ENCODE data around the gene FBXO22.

FBXO22 gene

DNA sequence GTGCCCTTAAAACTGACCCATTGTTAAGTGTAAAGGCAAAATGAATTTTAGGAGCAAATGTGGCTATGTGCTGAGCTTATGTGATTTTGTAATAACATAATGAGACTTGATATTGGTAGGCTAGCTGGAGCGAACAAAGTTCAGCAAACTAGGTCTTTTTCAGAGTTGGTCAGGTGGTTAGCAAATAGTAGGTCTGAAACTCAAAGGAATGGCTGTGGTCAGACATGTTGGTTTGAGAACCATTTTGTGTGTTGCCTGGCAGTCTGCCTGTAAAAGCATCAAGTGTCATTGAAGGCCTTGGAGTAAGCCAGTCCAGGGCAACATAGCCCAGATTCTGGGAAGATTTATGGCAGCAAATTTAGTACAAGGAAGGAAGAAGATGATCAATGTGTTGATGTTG is 16.4 kb downstream of the FBXO22 start:
- no peak for DNase-seq (ENCODE audit: low read depth)
- TF ChIP-seq CTCF (conservative IDR thresholded peaks at IDR 0.05; ENCODE audit: low read depth, low read length): no peak
- H3K4me3 ChIP-seq (ENCODE audit: low read length): no peak overlapping the region

- DNase-seq (ENCODE audit: low read depth): no peak
- TF ChIP-seq CTCF (conservative IDR thresholded peaks at IDR 0.05; ENCODE audit: low read depth, low read length): peak; percentile 60
- no peak overlapping the region for H3K4me3 ChIP-seq (ENCODE audit: low read length)
Measured at GRCh38 chr15:75921732-75922703, 18.3 kb downstream of the FBXO22 start.

- DNase-seq (ENCODE audit: low read depth): no peak
- TF ChIP-seq CTCF (conservative IDR thresholded peaks at IDR 0.05; ENCODE audit: low read depth, low read length): no peak
- H3K4me3 ChIP-seq (ENCODE audit: low read length): no peak overlapping the region
Measured at GRCh38 chr15:75923756-75924155, 20.1 kb downstream of the FBXO22 start.

GRCh38 chr15:75924576-75924975 is 20.9 kb downstream of the FBXO22 start:
- TF ChIP-seq CTCF (conservative IDR thresholded peaks at IDR 0.05; ENCODE audit: low read depth, low read length): no peak
- no peak overlapping the region for H3K4me3 ChIP-seq (ENCODE audit: low read length)
- no peak for DNase-seq (ENCODE audit: low read depth)

- no peak for DNase-seq (ENCODE audit: low read depth)
- no peak overlapping the region for H3K4me3 ChIP-seq (ENCODE audit: low read length)
- no peak for TF ChIP-seq CTCF (conservative IDR thresholded peaks at IDR 0.05; ENCODE audit: low read depth, low read length)
Measured at GRCh38 chr15:75925440-75925839, 21.8 kb downstream of the FBXO22 start.

DNA sequence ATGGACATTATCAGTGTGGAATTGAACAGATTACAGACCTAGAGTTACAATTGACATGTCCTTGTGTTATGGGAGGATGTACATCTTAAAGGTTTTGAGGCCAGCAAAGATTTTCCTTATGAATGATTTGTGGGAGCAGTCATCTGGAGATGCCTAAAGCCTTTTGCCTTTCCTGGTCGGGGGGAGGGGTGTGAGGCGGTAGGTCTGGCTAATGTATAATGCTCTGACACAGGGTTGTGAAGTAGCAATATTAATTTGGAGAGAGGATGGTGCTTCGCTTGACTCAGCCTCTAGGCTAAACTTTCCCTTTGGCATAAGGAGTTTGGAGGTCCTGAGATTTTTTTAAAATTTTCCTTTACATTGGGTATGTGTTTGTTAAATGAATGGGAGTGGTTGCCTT is 23.3 kb downstream of the FBXO22 start:
- DNase-seq (ENCODE audit: low read depth): no peak
- no peak for TF ChIP-seq CTCF (conservative IDR thresholded peaks at IDR 0.05; ENCODE audit: low read depth, low read length)
- no peak overlapping the region for H3K4me3 ChIP-seq (ENCODE audit: low read length)

- TF ChIP-seq CTCF (conservative IDR thresholded peaks at IDR 0.05; ENCODE audit: low read depth, low read length): no peak
- H3K4me3 ChIP-seq (ENCODE audit: low read length): no peak overlapping the region
- DNase-seq (ENCODE audit: low read depth): no peak
Measured at GRCh38 chr15:75927601-75928000, 23.9 kb downstream of the FBXO22 start.

All from retinal pigment epithelial cell (primary cell).